ENCODE measurements around the gene LDHD.

Gene LDHD

GRCh38 chr16:75116081-75116910 lies at the start of gene LDHD:
TSS of gene LDHD (minus strand) at chr16:75116780. CDS start at chr16:75116720, 60 bp downstream.
- TF ChIP-seq CTCF (conservative IDR thresholded peaks at IDR 0.05; ENCODE audit: control insufficient read depth, insufficient read depth, low read depth, low read length) = no peak
- DNase-seq (ENCODE audit: low read depth) = peak; percentile 61
- H3K4me3 ChIP-seq (ENCODE audit: control insufficient read depth, low read depth, low read length) = peak within 1 kb of the TSS; percentile 37

- TF ChIP-seq CTCF (conservative IDR thresholded peaks at IDR 0.05; ENCODE audit: control insufficient read depth, insufficient read depth, low read depth, low read length) = no peak
- no peak overlapping the region for H3K4me3 ChIP-seq (ENCODE audit: control insufficient read depth, low read depth, low read length)
- no peak for DNase-seq (ENCODE audit: low read depth)
These were observed 43.8 kb upstream of the LDHD start for GRCh38 chr16:75160386-75160785.

- TF ChIP-seq CTCF (conservative IDR thresholded peaks at IDR 0.05; ENCODE audit: control insufficient read depth, insufficient read depth, low read depth, low read length) = no peak
- no peak for DNase-seq (ENCODE audit: low read depth)
- H3K4me3 ChIP-seq (ENCODE audit: control insufficient read depth, low read depth, low read length) = no peak overlapping the region
These were observed 36.1 kb upstream of the LDHD start for GRCh38 chr16:75152635-75153034.

GRCh38 chr16:75151798-75152197 lies 35.2 kb upstream of the LDHD start:
- DNase-seq (ENCODE audit: low read depth) = no peak
- no peak overlapping the region for H3K4me3 ChIP-seq (ENCODE audit: control insufficient read depth, low read depth, low read length)
- no peak for TF ChIP-seq CTCF (conservative IDR thresholded peaks at IDR 0.05; ENCODE audit: control insufficient read depth, insufficient read depth, low read depth, low read length)

GRCh38 chr16:75148311-75149195 lies 32.0 kb upstream of the LDHD start, which contains the start of gene ZFP1:
TSS of gene ZFP1 (plus strand) at chr16:75148524. CDS start at chr16:75152952, 4,428 bp downstream.
- TF ChIP-seq CTCF (conservative IDR thresholded peaks at IDR 0.05; ENCODE audit: control insufficient read depth, insufficient read depth, low read depth, low read length) = no peak
- DNase-seq (ENCODE audit: low read depth) = peak; percentile 88
- peak within 1 kb of the TSS; percentile 95 for H3K4me3 ChIP-seq (ENCODE audit: control insufficient read depth, low read depth, low read length)

GRCh38 chr16:75147968-75148310 lies 31.4 kb upstream of the LDHD start:
- TF ChIP-seq CTCF (conservative IDR thresholded peaks at IDR 0.05; ENCODE audit: control insufficient read depth, insufficient read depth, low read depth, low read length) = no peak
- peak overlapping the region; percentile 11 for H3K4me3 ChIP-seq (ENCODE audit: control insufficient read depth, low read depth, low read length)
- no peak for DNase-seq (ENCODE audit: low read depth)
